GM12872 (cell line): ENCODE measurements around the gene MED15.

Experiments
- TF ChIP-seq, protein P1 (sequence below): IDR thresholded peaks from 3 replicates; pipeline ENCODE4 v1.5.1; 2011; ENCODE audit warnings: low read depth, mild to moderate bottlenecking, low read length, moderate library complexity; ENCODE audit not compliant: insufficient read depth

Gene MED15

DNA sequence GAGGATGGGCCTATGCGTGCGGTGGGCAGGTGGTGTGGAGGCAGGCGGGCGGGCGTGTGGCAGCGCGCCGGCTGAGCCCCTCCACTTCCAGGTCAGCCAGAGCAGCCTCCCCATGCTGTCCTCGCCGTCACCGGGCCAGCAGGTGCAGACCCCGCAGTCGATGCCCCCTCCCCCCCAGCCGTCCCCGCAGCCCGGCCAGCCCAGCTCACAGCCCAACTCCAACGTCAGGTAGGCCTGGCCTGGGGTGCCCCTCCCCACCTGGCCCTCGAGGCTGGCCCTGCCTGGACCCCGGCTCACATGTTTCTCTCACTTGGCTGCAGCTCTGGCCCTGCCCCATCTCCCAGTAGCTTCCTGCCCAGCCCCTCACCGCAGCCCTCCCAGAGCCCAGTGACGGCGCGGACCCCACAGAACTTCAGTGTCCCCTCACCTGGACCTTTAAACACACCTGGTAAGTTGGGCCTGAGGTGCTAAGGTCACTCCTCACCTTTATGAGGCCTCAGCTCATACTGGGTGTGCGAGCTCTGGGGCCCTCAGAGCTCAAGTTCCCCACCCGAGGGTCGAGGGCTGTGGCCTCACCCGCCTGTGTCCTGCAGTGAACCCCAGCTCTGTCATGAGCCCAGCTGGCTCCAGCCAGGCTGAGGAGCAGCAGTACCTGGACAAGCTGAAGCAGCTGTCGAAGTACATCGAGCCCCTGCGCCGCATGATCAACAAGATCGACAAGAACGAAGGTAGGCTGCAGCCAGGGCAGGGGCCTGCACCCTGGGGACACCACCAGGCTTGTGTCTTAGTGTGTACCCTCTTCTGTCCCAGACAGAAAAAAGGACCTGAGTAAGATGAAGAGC lies 75.3 kb downstream of the MED15 start:
- TF ChIP-seq, protein P1, sequence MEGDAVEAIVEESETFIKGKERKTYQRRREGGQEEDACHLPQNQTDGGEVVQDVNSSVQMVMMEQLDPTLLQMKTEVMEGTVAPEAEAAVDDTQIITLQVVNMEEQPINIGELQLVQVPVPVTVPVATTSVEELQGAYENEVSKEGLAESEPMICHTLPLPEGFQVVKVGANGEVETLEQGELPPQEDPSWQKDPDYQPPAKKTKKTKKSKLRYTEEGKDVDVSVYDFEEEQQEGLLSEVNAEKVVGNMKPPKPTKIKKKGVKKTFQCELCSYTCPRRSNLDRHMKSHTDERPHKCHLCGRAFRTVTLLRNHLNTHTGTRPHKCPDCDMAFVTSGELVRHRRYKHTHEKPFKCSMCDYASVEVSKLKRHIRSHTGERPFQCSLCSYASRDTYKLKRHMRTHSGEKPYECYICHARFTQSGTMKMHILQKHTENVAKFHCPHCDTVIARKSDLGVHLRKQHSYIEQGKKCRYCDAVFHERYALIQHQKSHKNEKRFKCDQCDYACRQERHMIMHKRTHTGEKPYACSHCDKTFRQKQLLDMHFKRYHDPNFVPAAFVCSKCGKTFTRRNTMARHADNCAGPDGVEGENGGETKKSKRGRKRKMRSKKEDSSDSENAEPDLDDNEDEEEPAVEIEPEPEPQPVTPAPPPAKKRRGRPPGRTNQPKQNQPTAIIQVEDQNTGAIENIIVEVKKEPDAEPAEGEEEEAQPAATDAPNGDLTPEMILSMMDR = no peak

DNA sequence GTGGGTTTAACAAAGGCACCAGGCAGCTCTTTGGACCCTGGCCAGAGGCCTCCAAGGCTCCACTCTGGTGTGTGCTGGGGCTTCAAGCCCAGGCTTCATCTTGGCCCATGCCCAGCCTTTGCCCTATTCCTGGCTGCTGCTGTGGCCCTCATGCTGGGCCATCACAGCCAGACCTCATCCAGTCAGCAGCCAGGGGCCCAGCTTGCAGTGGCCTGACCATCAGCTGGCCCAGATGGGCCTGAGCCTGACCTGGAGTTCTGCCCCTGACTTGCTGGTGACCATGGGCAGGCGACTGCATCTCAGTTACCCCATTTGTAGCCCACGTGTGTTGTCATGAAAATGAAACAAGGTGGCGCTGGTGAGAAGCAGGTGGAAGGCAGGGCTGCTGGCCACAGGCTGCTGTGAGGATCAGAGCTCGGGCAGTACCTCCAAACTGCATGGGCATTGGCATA lies 76.1 kb downstream of the MED15 start:
- TF ChIP-seq, protein P1 = peak; percentile 36; the same call in 1 of the 3 replicates

DNA sequence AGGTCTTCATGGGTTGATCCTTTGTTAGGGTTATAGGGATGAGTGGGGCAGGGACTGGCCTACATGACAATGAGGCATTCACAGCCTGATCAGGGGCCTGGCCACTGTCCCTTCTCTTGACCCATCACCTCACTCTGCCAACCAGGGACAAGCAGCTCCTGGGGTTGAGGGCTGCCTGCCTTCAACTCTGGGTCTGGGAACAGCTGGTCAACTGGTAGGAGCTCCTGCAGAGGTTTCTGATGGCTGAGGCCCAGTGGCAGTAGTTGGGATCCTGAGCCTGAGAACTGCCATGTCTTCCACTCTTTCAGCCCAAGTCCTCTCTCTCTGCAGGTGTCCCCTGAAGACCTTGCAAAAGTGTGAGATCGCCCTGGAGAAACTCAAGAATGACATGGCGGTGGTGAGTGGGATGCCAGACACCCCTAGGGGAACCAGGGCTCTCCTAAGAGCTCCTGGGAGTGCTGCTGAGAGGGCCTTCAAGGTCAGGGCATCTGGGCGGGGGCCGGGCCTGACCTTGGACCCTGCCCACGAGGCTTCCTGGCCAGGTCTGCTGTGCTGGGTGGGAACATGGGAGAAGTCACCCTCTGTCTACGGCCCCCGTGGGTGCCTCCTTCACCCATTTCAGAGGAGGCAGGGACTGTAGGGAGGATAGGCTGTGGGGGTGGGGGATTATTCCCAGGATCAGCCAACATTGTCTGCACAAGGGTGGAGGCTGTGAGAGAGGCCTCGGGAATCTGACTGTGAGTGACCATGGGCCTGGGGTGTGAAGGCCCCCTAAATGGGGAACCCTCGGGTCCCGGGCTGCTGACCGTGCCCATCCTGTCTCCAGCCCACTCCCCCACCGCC lies 76.8 kb downstream of the MED15 start:
- TF ChIP-seq, protein P1 = no peak

DNA sequence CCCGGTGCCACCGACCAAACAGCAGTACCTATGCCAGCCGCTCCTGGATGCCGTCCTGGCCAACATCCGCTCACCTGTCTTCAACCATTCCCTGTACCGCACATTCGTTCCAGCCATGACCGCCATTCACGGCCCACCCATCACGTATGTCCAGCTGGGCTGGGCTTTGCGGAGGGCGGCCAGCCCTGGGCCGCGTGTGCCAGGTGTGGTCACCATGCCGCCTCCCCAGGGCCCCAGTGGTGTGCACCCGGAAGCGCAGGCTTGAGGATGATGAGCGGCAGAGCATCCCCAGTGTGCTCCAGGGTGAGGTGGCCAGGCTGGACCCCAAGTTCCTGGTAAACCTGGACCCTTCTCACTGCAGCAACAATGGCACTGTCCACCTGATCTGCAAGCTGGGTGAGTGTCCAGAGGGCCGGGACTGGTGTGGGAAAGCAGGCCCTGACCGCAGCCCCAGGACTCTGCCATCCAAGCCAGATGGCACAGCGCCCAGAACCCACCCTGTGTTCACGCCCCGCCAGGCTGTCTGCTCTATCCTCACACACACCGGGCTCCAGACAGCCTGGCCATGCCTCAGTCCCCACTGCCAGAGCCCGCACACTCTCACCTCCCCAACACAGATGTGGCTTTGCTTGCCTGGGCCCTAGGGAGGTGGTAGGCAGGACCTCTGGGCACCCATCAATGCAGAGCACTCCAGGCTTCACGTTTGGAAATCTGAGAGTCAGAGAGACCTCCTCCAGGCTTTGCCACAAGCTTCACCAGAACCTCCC lies 77.6 kb downstream of the MED15 start:
- TF ChIP-seq, protein P1 = no peak

DNA sequence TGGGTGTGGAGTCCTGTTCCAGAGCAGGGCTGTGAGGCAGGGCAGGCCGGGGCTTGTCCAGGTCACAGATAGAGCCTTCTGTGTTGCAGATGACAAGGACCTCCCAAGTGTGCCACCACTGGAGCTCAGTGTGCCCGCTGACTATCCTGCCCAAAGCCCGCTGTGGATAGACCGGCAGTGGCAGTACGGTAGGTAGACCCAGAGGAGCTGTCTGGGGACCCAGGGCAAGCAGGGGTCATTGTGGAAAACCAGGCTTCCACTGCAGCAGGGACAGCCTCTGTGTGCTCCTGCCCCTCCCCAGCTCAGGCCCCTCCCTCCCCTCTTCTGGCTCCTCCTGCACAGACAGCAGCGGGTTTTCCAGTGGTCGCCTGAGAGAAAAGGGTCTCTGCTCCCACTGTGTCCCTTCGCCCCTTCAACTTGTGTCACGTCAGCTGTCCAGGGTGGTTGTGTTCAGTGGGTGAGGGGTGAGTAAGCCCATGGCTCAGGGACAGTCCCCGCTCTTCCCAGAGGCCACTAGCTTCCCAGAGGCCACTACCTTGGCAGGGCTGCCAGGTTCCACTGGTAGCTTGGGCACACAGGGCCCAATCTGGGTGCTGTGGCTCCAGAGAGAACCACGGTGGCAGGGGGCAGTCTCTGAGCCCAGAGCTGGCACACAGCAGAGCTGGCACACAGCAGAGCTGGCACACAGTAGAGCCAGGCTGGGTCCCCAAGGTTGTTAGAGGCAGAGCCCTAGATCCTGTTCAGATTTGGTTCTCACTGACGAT lies 78.4 kb downstream of the MED15 start:
- TF ChIP-seq, protein P1 = no peak

DNA sequence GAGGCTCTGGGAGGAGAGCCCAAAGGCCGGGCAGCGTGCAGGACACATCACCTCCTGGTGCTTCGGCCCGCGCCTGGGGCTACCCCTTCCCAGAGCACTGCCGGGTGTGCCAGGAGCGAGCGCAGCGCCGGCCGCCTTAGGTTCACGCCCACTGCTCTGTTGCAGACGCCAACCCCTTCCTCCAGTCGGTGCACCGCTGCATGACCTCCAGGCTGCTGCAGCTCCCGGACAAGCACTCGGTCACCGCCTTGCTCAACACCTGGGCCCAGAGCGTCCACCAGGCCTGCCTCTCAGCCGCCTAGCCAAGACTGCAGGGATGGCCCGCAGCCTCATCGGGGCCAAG lies 79.0 kb downstream of the MED15 start:
- TF ChIP-seq, protein P1 = no peak
